Activated CD4-positive, CD25-positive, alpha-beta regulatory T cell treated with anti-CD3 and anti-CD28 coated beads, Interleukin-2, amount 50 U/mL, for 72 hours (primary cell): Measurements from ENCODE around the gene ODAD2.

Experiments used
- DNase-seq: peaks from one replicate; pipeline ENCODE4 v3.0.0; 2021

Gene ODAD2

GRCh38 chr10:27838361-27838760 lies 160.5 kb downstream of the ODAD2 start:
- no peak for DNase-seq

- DNase-seq, result no peak
Observed at GRCh38 chr10:27834476-27834875, 164.4 kb downstream of the ODAD2 start.

DNA sequence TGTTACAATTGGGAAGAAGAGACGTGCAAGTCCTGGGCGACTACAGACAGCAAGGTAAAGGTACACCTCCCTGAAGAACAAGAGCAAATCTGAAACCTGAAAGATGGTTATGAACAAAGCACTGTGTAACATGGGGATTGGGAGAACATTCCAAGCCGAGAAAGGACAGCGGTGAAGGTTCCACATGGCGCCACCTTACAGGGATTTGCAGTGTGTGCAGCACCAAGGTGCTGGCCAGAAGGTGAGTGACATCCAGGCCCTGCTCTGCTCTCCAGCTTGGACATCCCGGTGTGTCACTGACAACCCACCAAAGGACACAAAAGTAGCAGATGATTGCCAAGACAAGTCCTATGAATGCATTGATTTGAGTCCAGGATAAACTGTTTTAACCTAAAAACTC lies 165.1 kb downstream of the ODAD2 start:
- no peak for DNase-seq

DNA sequence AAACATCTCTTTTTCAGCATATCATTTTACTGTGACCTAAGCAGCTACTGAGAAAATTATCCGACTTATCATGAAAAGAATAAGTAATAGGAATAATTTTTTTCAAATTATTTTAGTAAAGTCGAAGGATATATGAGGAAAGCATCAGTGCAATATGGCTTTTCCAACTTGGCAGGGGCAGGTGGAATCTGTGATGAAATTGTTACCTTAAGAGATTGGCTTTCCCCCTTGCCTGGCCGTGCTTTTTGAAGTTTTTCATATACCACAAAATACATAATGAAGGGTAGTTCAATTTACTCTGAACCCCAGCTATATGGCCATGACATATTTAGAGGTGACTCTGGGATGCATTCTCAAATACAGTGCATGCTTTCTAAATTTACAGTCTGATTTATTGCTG lies 166.1 kb downstream of the ODAD2 start:
- DNase-seq, result no peak

- DNase-seq, result no peak
Observed at GRCh38 chr10:27826369-27826768, 172.5 kb downstream of the ODAD2 start.

- no peak for DNase-seq
Observed at GRCh38 chr10:27822301-27822700, 176.6 kb downstream of the ODAD2 start.

DNA sequence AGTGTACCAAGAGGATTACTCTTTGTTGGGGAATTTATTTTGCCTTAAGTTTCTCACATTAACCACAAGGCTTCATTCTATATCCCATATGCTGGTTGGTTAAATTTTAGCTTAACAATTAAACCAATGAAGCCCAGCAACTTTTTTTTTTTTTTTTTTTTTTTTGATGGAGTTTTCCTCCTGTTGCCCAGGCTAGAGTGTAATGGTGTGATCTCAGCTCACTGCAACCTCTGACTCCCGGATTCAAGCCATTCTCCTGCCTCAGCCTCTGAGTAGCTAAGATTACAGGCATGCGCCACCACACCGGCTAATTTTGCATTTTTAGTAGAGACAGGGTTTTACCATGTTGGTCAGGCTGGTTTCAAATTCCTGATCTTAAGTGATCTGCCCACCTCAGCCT lies 178.2 kb downstream of the ODAD2 start:
- no peak for DNase-seq

DNA sequence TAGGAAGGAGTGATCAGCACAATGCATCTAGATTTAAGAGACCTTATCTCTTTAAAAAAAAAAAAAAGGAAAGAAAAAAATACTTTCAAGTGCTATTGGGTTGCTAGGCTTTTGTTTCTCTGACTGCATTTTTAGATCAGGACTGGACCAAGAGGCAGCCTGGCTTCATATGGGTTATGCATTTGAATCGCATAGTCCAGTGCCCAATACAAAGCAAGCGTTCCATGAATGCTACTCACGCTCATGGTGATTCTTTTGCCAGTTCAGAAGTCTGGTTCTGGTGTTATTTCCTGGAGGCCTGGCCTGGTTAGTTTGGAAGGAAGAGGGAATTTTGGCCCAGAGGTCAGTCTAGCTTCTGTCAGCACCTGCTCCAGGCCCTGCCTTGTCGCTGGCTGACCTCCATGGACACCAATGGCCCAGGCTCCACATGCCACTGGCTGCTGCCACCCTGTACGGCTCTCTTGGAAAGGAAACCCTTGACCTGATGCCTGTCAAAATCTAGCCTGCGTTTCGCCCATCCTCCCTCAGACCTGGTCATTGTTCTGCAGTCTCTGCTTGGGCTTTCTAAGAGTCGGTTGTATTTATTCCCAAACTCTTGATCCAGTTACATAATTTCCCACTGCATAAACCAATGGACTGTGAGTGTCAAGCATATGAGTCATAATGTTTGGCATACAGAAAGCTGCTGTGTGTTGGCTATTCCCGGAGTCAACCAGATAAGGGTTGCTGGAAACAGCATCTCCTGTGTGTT lies 178.9 kb downstream of the ODAD2 start:
- DNase-seq, result no peak

- no peak for DNase-seq
Observed at GRCh38 chr10:27816320-27816719, 182.6 kb downstream of the ODAD2 start.

DNA sequence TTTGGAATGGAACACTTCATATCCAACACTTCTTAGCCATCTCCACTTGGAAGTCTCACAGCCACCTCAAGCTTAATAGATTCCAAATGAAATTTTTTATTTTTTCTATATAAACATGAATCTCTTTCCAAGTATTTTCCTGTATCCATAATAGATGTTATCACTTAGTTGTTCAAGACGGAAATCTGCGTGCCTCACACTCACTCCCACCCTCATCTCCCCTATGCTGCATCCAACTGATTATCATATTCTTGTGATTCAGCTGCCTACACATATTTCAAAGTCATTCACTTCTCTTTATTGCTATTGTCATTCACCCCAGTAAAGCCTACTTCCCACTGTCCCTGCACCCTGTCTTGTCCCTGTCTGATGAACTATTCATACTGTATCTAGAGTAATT lies 183.0 kb downstream of the ODAD2 start:
- no peak for DNase-seq

DNA sequence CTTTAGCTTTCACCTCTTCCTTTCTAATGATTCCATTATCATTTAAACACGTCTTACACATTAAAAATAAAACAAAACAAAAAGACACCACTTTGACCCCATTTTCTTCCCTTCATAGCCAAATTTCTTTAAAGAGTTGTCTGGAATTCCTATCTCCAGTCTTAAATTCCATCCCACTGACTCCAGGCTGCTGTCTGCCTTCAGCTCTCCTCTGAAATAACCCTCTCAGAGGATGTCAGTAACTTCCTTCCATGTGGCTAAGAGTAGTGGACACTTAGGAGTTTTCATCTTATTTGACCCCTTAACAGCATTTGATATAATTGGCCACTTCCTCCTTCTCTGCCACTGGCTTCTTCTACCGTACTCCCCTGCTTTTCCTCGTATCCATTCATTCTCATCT lies 183.6 kb downstream of the ODAD2 start:
- no peak for DNase-seq

DNA sequence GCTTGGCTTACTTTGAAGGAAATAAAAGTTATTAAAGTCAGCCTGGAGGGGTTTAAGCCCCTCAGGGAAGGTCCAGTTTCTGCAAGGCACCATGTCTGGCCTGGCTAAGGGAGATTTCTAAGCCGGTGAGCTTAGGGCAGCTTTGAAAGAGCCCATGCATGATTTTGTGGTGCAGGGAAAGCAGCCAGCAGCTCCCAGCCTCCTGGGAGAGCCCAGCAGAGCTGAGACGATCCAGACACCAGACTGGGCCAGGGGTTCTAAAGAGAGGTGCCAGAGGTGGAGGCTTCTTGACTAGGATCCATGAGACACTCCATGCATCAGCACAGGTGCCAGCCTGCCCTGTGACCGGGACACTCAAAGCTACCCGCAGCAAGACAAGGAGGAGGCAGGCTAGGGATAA lies 193.7 kb downstream of the ODAD2 start:
- DNase-seq, result no peak

GRCh38 chr10:27804136-27804535 lies 194.7 kb downstream of the ODAD2 start:
- no peak for DNase-seq

DNA sequence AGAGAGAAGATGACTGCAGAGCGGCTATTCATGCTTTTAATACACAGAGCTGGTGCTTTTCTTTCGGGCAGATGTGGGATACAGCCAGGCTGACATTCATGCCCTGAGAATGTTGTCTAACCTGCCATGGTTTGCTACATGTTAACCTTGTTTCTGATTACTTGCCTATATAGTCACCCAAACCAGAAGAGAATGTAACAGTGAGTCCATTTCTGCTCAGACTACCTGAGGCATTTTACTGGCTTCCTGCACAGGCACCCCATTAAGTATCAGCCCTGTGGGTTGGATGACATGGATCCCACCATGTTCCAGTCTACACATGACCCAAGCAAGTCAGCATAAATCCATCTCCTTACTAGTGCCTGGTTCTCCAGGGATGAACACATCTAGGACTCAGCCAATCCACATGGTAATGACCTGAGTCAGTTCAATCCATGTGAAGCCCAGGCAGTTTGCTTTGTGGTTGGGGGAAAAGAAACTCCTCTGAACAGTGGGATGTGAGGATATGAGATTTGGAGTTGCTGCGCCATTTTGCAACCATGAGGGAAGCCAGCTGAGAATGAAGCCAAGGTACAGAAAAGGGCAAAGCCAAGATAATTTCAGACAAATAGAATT lies 197.6 kb downstream of the ODAD2 start:
- no peak for DNase-seq

DNA sequence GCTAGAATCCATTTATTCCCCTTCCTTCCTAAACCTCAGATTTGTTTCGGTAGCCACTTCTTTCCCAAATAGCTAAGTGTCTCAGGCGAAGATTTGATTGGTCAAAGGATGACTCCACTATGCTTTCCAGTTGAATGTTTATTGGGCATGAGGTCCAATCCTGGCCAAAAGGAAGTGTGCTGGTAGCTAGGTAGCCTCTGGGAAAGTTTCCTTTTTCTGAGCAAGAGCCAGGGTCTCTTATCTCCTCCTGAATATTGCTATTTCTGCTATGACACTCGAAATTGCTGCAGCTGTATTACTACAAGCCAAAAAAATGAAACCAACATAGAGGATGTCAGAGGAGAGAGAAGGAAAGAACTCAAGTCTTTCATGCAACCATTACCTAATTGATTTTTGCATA lies 199.8 kb downstream of the ODAD2 start:
- no peak for DNase-seq

DNA sequence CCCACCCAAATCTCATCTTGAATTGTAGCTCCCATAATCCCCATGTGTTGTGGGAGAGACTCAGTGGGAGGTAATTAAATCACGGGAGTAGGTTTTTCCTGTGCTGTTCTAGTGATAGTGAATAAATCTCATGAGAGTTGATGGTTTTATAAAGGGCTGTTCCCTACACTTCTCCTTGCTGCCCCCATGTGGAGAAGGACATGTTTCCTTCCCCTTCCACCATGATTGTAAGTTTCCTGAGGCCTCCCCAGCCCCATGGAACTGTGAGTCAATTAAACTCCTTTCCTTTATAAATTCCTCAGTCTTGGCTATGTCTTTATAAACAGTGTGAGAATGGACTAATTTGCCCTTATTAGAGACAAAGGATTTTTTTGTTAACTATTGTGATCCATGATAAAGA lies 204.7 kb downstream of the ODAD2 start:
- no peak for DNase-seq

- DNase-seq, result no peak
Observed at GRCh38 chr10:27792216-27792615, 206.7 kb downstream of the ODAD2 start.

DNA sequence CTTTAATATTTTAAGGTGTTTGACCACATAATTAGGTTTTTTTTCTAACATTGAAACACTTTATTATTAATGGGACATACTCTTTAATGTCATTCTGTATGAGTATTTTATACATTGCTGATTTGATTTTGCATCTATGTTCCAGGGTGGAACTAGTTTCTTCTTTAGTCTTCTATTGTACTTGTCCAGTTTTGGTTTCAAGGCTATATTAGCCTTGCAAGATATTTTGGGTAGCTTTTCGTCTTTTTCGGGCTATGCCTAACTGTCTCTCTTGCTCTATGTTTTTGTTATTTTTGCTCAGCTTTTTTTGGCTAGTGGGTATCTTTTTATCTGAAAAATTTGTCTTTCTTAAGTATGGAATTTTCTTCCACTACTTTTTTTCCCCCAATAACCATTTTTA lies 214.6 kb downstream of the ODAD2 start:
- no peak for DNase-seq

- DNase-seq, result no peak
Observed at GRCh38 chr10:27783660-27784059, 215.2 kb downstream of the ODAD2 start.

- no peak for DNase-seq
Observed at GRCh38 chr10:27779462-27780015, 219.3 kb downstream of the ODAD2 start.

DNA sequence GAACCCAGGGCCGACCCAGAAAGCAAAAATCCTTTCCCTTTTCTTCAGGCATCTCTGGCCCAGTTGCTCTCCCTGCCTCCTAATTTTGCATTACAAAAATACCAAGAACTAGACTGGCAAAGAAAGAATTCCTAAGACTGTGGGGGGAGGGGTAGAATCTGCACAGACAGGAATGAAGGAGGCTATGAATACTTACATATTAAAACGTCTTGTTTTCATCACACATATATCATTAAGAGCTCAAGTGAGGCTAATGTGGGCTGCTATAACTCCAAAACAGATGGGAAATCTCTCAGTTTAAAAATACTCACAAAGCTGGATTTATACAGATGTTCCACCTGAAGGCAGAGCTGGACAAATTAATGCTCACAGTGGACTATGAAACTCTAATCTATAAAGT lies 224.0 kb downstream of the ODAD2 start:
- DNase-seq, result no peak

DNA sequence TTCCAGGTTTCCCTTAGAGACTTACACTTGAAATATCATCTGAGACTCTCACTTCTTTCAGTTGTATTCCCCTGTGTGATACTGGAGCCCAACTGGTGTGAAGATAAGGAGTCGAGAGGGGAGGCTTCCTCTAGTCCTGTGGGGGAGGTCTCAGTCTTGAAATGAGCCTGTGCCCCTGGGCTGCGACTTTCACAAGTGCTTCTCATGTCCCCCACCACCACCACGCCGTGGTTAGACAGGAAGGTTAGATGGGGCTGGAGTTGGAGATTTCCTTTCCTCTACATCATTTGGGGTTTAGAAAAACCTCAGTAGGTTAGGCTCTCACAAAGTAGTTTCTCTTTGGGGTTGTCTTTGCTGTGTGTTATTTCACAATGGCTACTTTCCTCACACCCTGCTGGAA lies 227.6 kb downstream of the ODAD2 start:
- no peak for DNase-seq

DNA sequence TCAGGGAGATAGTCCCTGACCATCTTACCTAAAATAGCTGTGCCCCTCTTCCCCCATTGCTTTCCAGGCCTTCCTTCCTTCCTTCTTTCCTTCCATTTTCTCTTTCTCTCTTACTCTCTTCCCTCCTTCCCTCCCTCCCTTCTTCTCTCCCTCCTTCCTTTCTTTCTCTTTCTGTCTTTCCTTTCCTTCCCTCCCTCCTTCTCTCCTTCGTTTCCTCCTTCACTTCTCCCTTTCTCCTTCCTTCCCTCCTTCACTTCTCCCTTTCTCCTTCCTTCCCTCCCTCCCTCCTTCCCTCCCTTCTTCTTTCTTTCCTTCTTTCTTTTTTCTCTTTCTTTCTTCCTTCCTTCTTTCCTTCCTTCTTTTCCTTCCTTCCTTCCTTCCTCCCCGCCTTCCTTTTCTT lies 228.7 kb downstream of the ODAD2 start:
- no peak for DNase-seq
